HUES48 (cell line): ENCODE results near the gene KRTAP10-2.
"Not testable (repeated sequence)": the region's sequence is repeated elsewhere in the genome, so short reads cannot be mapped to it uniquely, and the experiment has no call there.

Experiments
- H3K27ac ChIP-seq: one replicate; pipeline ENCODE4 v1.7.0; 2013; ENCODE audit warnings: low read depth, low read length, inconsistent platforms
- H3K27me3 ChIP-seq: 2 replicates; pipeline ENCODE4 v1.6.1; 2013; ENCODE audit warnings: mild to moderate bottlenecking, low read length; ENCODE audit not compliant: control insufficient read depth, insufficient read depth
- H3K36me3 ChIP-seq: 2 replicates; pipeline ENCODE4 v1.6.1; 2013; ENCODE audit warnings: low read length; ENCODE audit not compliant: control insufficient read depth, insufficient read depth
- H3K4me1 ChIP-seq: 2 replicates; pipeline ENCODE4 v1.6.1; 2013; ENCODE audit warnings: mild to moderate bottlenecking, low read length; ENCODE audit not compliant: control insufficient read depth, insufficient read depth
- H3K4me3 ChIP-seq: 2 replicates; pipeline ENCODE4 v1.5.1; 2013; ENCODE audit warnings: mild to moderate bottlenecking, low read depth, low read length
- H3K9ac ChIP-seq: 2 replicates; pipeline ENCODE4 v1.6.1; 2013; ENCODE audit warnings: mild to moderate bottlenecking, low read depth, low read length, moderate library complexity
- H3K9me3 ChIP-seq: 2 replicates; pipeline ENCODE4 v1.6.1; 2013; ENCODE audit warnings: low read length; ENCODE audit not compliant: control insufficient read depth, insufficient read depth

Gene KRTAP10-2

DNA sequence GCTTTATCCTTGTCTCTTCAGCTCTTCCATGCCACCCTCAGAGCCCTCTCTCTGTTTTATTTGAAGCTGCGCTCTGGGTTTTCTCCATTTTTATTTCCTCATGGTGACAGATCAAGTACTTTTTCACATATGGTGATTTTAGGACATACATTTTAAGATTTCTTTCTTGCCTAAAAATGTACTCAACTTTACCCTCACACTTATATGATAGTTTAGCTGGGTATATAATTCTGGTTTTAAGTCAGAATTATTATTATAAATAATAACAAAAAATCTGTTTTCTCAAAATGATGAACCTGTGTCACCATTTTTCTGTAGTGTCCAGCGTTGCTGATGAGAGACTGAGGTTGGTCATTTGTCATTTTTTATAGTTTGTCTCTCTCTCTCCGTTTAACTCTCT lies 29.9 kb upstream of the KRTAP10-2 start:
- no peak overlapping the region for H3K9ac ChIP-seq
- no peaks in the 10 kb centered on the region for H3K27me3 ChIP-seq
- no peaks in the 10 kb centered on the region for H3K36me3 ChIP-seq
- H3K9me3 ChIP-seq: peaks cover 3% of the 10 kb centered on the region; the same call in 1 of the 2 replicates
- H3K4me1 ChIP-seq: no peaks in the 10 kb centered on the region
- no peak overlapping the region for H3K27ac ChIP-seq
- no peak overlapping the region for H3K4me3 ChIP-seq

DNA sequence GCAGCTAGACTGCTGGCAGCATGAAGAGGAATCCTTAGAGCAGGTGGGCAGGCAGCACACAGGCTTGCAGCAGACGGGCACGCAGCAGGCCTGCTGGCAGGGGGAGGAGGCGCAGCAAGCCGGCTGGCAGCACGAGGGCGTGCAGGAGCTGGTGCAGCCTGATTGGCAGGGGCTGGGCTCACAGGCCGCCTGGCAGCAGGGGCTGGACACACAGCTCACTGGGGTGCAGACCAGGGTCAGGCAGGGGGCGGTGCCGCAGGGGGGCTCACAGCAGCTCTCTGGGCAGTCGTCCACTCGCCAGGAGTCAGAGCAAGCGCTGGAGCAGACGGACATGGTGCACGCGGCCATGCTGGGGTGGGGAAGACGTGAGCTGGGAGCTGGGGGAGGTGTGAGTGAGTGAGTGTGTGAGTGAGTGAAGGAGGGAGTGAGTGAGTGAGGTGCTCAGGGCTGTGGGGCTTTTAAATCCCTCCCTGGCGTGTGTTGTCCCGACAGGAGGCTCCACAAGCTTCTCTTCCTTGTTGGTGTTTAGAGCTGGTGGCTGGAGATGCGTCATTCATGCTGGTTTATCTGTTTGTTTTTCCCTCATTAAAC lies 29.0 kb upstream of the KRTAP10-2 start, which contains the start of gene KRTAP10-5:
Gene KRTAP10-5 (minus strand): TSS at position 374 of the 591 bp plus-strand sequence. CDS start 26 bp downstream, at position 348.
- not testable (repeated sequence) for H3K4me1 ChIP-seq, H3K36me3 ChIP-seq, H3K9me3 ChIP-seq, H3K4me3 ChIP-seq, H3K9ac ChIP-seq, H3K27me3 ChIP-seq, H3K27ac ChIP-seq

DNA sequence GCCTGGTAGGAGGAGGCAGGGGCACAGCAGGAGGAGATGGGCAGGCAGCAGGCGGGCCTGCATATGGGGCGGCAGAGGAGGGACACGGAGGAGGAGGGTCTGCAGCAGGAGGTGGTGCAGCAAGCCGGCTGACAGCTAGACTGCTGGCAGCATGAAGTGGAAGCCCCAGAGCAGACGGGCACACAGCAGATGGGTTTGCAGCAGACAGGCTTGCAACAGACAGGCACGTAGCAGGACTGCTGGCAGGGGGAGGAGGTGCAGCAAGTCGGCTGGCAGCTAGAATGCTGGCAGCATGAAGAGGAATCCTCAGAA lies 28.5 kb upstream of the KRTAP10-2 start:
- H3K9me3 ChIP-seq: peaks cover 3% of the 10 kb centered on the region; the same call in 1 of the 2 replicates

DNA sequence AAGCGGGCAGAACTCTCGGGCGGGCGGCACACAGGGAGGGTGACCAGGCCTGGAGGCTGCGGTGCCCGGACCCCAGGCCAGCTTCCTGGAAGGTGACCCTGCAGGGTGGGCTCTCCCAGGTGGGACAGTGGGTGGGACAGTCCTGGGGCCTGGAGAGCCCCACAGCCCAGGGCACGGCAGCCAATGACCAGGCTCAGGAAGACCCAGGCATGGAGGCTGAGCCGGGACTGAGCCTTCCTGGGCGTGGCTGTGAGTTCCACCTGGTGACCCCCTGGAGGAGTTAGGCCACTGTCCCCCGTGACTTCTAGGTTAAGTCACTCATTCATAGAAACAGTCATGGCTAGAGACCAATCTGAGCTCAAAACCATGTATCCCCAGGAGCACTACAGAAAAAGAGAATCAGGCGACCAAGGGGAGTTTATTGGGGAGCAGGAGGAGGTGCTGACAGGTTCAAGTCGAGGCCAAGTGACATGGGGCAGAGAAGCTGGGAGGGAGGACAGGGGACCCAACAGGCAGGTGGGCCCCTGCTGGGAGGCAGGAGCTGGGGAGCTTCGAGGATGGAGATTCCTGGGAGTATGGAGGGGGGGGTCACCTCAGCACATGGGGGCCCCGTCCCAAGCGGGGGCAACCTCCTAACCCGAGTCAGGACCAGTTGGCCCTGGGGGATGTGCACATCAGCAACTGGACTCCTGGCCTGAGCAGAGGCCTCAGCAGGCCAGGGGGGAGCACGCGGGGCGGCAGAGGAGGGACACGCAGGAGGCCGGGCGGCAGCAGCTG lies 27.9 kb upstream of the KRTAP10-2 start:
- no peak overlapping the region for H3K27ac ChIP-seq
- no peaks in the 10 kb centered on the region for H3K36me3 ChIP-seq
- no peaks in the 10 kb centered on the region for H3K27me3 ChIP-seq
- H3K4me3 ChIP-seq: no peak overlapping the region
- no peak overlapping the region for H3K9ac ChIP-seq
- H3K9me3 ChIP-seq: peaks cover 3% of the 10 kb centered on the region; the same call in 1 of the 2 replicates
- no peaks in the 10 kb centered on the region for H3K4me1 ChIP-seq

More for the DNA sequence above, 28.5 kb upstream of the KRTAP10-2 start:
- H3K9ac ChIP-seq: no peak overlapping the region
- no peak overlapping the region for H3K27ac ChIP-seq
- no peaks in the 10 kb centered on the region for H3K4me1 ChIP-seq
- no peak overlapping the region for H3K4me3 ChIP-seq
- H3K27me3 ChIP-seq: no peaks in the 10 kb centered on the region
- H3K36me3 ChIP-seq: no peaks in the 10 kb centered on the region

DNA sequence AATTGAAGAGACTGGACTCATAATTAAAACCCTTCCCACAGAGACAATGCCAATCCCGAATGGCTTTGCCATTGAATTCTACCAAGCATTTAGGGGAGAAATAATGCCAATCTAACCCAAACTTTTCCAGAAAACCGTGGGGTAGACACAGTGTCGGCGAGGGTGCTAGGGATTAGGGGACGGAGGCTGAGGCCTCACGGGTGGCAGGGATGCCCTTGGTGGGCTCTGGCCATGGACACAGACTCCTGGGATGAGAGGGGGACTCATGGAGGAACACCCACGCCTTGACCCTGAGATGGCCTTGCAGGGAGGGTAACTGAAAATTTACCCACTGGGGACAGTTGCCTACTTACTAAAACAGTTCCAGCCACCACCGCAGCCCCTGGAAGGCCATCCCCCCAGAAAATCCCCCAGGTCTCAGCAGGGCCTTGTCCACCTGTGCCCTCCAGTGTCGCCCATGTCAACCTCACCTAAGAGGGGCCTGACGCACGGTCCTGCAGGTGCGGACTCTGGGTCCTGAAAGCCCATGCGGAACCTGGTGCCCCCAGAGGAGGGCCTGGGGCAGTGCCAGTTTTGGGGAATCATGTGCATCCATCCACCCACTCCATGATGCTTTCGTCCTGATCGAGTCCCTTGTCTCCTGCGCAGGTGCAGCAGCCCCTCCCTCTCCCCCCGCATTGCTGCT lies 27.2 kb upstream of the KRTAP10-2 start:
- no peaks in the 10 kb centered on the region for H3K27me3 ChIP-seq
- no peak overlapping the region for H3K27ac ChIP-seq
- H3K4me1 ChIP-seq: no peaks in the 10 kb centered on the region
- peaks cover 3% of the 10 kb centered on the region; the same call in 1 of the 2 replicates for H3K9me3 ChIP-seq
- H3K36me3 ChIP-seq: no peaks in the 10 kb centered on the region
- no peak overlapping the region for H3K9ac ChIP-seq
- no peak overlapping the region for H3K4me3 ChIP-seq

DNA sequence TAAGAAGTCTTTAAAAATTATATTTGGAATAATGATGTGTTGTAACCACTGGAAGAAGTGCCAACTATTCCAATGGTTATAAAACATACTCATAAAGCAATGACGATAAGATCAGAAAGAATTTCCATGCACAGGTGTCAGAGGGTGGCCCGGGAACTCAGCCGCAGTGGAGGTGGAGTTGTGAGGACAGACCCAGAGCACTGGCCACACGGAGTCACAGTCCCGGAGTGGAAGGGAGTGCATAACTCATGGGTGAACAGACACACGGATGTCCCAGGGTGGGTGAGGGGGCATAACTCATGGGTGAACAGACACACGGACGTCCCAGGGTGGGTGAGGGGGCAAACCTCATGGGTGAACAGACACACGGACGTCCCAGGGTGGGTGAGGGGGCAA lies 24.7 kb upstream of the KRTAP10-2 start:
- Histone ChIP-seq H3K27ac (no peak overlapping the region), H3K9ac (no peak overlapping the region), H3K4me3 (no peak overlapping the region), H3K36me3 (no peaks in the 10 kb centered on the region), H3K4me1 (no peaks in the 10 kb centered on the region), H3K27me3 (no peaks in the 10 kb centered on the region), H3K9me3 (peaks cover 3% of the 10 kb centered on the region; the same call in 1 of the 2 replicates)

DNA sequence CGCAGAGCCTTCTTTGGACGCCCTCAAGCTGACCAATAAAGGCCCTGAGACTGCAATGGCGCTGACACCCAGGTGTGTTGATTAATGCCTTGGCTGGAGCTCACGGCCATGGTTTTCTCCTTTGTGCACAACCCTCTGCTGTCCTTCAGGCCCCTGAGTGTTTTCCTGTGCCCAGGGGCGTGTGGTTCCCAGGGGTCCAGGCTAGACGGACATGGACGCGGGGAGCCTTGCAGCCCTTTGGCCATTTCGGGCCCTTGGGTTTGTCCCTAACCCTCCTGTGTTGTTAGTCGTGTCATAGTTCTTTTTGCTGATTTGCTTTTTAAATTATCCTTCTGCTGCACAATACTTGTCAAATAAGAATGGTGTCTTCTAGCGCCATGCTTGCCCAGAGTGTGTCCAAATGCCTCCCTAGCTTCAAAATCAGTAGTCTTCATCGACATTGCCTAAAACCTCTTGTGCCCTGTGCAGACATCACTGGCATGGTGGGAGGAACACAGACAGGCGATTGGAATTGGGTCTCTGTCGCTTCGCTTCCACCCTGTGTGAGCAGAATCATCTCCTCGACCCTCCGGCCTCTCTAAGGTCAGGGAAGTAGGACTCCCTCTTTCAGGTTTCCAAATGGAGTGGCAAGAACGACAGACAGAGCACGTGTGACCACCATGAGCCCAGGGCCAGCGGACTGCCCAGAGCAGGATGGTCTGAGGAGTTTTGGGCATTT lies 24.2 kb upstream of the KRTAP10-2 start:
- H3K36me3 ChIP-seq: no peaks in the 10 kb centered on the region
- peaks cover 3% of the 10 kb centered on the region; the same call in 1 of the 2 replicates for H3K9me3 ChIP-seq
- no peak overlapping the region for H3K9ac ChIP-seq
- H3K4me1 ChIP-seq: no peaks in the 10 kb centered on the region
- H3K4me3 ChIP-seq: no peak overlapping the region
- no peaks in the 10 kb centered on the region for H3K27me3 ChIP-seq
- no peak overlapping the region for H3K27ac ChIP-seq

DNA sequence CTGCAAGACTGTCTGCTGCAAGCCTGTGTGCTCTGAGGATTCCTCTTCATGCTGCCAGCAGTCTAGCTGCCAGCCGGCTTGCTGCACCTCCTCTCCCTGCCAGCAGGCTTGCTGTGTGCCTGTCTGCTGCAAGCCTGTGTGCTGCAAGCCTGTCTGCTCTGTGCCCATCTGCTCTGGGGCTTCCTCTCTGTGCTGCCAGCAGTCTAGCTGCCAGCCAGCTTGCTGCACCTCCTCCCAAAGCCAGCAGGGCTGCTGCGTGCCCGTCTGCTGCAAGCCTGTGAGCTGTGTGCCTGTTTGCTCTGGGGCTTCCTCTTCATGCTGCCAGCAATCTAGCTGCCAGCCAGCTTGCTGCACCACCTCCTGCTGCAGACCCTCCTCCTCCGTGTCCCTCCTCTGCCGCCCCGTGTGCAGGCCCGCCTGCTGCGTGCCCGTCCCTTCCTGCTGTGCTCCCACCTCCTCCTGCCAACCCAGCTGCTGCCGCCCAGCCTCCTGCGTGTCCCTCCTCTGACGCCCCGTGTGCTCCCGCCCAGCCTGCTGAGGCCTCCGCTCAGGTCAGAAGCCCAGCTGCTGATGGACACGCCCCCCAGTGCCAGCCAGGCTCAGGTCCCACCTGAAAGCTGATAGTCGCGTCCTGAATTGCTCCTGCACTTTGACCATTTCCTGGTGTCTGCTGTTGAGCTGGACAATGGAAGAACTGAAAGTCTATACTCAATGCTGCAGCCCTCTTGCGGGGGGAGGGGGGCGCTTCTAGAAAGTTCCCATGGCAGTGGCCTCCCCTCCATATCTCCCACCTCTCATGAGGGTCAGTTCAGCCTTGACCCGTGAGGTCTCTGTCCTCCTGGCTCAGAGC lies 23.4 kb upstream of the KRTAP10-2 start:
- H3K36me3 ChIP-seq: no peaks in the 10 kb centered on the region
- H3K27me3 ChIP-seq: no peaks in the 10 kb centered on the region
- H3K4me1 ChIP-seq: no peaks in the 10 kb centered on the region
- no peak overlapping the region for H3K9ac ChIP-seq
- no peak overlapping the region for H3K27ac ChIP-seq
- H3K4me3 ChIP-seq: no peak overlapping the region
- H3K9me3 ChIP-seq: peaks cover 3% of the 10 kb centered on the region; the same call in 1 of the 2 replicates

DNA sequence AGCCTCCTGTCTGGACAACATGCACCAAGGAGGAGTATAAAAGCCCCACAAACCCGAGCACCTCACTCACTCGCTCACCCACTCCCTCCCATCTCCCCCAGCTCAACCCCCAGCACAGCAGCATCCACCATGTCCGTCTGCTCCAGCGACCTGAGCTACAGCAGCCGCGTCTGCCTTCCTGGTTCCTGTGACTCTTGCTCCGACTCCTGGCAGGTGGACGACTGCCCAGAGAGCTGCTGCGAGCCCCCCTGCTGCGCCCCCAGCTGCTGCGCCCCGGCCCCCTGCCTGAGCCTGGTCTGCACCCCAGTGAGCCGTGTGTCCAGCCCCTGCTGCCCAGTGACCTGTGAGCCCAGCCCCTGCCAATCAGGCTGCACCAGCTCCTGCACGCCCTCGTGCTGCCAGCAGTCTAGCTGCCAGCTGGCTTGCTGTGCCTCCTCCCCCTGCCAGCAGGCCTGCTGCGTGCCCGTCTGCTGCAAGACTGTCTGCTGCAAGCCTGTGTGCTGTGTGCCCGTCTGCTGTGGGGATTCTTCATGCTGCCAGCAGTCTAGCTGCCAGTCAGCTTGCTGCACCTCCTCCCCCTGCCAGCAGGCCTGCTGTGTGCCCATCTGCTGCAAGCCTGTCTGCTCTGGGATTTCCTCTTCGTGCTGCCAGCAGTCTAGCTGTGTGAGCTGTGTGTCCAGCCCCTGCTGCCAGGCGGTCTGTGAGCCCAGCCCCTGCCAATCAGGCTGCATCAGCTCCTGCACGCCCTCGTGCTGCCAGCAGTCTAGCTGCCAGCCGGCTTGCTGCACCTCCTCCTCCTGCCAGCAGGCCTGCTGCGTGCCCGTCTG lies 22.5 kb upstream of the KRTAP10-2 start, which contains the start of gene KRTAP10-4:
Gene KRTAP10-4 (plus strand): TSS at position 100 of the 827 bp plus-strand sequence. CDS start 30 bp downstream, at position 130.
- H3K36me3 ChIP-seq, H3K4me3 ChIP-seq, H3K27ac ChIP-seq, H3K9me3 ChIP-seq, H3K27me3 ChIP-seq, H3K9ac ChIP-seq, H3K4me1 ChIP-seq: not testable (repeated sequence)
